GM10266 (cell line): ENCODE results near the gene CYP27B1.
"Not testable (repeated sequence)": the region's sequence is repeated elsewhere in the genome, so short reads cannot be mapped to it uniquely, and the experiment has no call there.

ENCODE experiments used
- DNase-seq: peaks from one replicate; pipeline ENCODE4 v3.0.0; 2012; ENCODE audit errors: extremely low spot score
- CTCF ChIP-seq: IDR thresholded peaks from 2 replicates; pipeline ENCODE4 v1.5.1; 2012; ENCODE audit warnings: mild to moderate bottlenecking, low read depth; ENCODE audit not compliant: control insufficient read depth, insufficient read depth; ENCODE audit errors: missing control alignments

Gene CYP27B1

DNA sequence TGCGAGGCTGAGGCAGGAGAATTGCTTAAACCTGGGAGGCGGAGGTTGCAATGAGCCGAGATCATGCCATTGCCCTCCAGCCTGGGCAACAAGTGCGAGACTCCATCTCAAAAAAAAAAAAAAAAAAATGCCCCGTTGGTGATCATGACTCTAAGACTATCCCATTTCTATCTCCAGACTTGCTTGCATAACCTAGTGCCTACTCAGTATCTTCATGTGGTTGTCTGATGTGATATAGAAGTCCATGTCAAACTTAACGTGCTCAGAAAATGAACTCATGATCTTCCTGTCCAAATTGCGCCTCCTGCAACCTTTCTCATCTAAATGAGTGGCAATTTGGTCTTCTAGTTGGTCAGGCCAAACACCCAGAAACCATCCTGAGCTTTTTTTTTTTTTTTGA lies 11.0 kb upstream of the CYP27B1 start:
- TF ChIP-seq CTCF = no peak
- no peak for DNase-seq

GRCh38 chr12:57777367-57777766 lies 10.5 kb upstream of the CYP27B1 start:
- no peak for DNase-seq
- no peak for TF ChIP-seq CTCF

DNA sequence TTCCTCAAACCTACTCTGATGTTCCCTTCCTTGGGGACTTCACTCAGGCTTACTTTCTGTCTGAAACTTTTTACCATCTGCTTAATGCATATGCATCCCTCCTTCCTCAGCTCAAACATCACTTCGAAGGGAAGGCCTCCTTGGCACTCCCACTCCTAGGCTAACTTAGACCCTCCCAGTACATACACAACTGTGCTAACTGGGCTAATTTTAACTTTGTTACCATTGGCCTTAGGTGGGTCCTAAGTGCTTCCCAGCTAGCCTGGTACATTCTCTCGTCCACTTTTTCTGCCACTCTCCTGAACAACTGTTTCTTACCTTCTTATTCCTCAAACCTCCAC lies 9.3 kb upstream of the CYP27B1 start:
- TF ChIP-seq CTCF = no peak
- no peak for DNase-seq

GRCh38 chr12:57775563-57776246 lies 8.8 kb upstream of the CYP27B1 start:
- DNase-seq = no peak
- TF ChIP-seq CTCF = peak; percentile 15

GRCh38 chr12:57775044-57775443 lies 8.2 kb upstream of the CYP27B1 start:
- DNase-seq = no peak
- no peak for TF ChIP-seq CTCF

- DNase-seq = not testable (repeated sequence)
Observed at GRCh38 chr12:57774634-57775033, 7.8 kb upstream of the CYP27B1 start.

GRCh38 chr12:57772429-57773322 lies 5.8 kb upstream of the CYP27B1 start, which contains the start of gene EEF1AKMT3:
Gene EEF1AKMT3, plus strand, starts transcription at chr12:57772614. Its CDS starts 111 bp downstream, at chr12:57772725.
- no peak for DNase-seq
- no peak for TF ChIP-seq CTCF
